Liver (tissue), 3 donors: Measurements from ENCODE around the gene CEP68.

Source experiments
- JUND ChIP-seq, 2 donors: IDR thresholded peaks; 2 replicates each; pipeline ENCODE4 v1.6.1; 2016; ENCODE audit warnings: antibody characterized with exemption in 2 of 2
- RAD21 ChIP-seq, 2 donors: IDR thresholded peaks; 2 replicates each; pipeline ENCODE4 v1.6.1; 2016; ENCODE audit warnings: antibody characterized with exemption in 2 of 2, mild to moderate bottlenecking in 2 of 2
- SP1 ChIP-seq: IDR thresholded peaks from 2 replicates; pipeline ENCODE4 v1.6.1; 2018; ENCODE audit warnings: antibody characterized with exemption, mild to moderate bottlenecking
- TF ChIP-seq, protein P1 (sequence below): fragments of 150-350 bp; IDR thresholded peaks from 2 replicates; pipeline ENCODE4 v1.5.1; 2017; ENCODE audit warnings: improper control_type of control experiment, low read depth, low read length; ENCODE audit not compliant: missing input control
- TF ChIP-seq, protein P2 (sequence below): IDR thresholded peaks from 2 replicates; pipeline ENCODE4 v1.6.1; 2016; ENCODE audit warnings: antibody characterized with exemption
- TF ChIP-seq, protein P3 (sequence below): IDR thresholded peaks from 2 replicates; pipeline ENCODE4 v1.6.1; 2016; ENCODE audit warnings: antibody characterized with exemption
- donor health status: healthy.
- donor health status: healthy.

DNA sequence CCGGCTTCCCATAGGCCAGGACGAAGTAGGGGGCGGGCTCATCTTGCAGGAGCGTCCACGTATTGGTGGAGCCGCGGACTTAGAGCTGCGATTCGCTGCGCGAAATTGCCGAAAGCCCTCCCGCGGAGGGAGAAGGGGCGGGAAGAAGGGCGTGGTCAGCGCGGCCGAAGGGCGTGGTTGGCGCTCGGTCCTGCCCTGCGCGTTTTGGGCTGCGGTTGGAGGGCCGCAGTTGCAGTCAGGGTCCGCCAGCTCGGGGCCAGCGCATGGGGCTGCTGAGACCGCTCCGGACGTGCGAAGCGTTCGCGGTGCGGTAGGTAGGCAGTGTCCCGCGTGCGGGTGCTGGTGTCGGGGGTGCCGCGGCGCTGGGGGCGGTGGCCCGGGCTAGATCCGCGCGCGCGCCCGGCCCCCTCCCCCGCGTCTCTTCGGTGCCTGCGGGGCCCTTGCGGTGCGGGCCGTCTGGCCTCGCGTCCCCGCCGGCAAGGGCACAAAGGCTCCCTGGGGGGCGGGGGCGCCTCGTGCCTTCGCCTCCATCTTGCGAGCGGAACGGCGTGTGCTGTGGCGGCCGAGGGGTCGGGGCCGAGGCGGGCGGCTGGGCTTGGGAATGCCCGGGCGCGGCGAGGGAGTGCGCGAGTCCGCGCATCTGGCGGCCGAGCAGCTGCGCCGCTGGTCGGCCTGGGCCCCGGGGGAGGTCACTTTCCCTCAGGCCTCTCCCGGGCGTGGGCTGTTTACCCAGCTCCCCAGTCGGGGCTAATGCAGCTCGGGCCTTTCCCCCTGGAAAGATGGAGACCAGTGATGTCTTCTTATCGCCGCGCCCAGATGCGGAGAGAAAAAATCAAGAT, at the start of gene CEP68:
- TF ChIP-seq JUND (IDR thresholded peaks at IDR 0.05) (no peak), SP1 (peak; percentile 96), RAD21 (IDR thresholded peaks at IDR 0.05) (no peak)
- TF ChIP-seq, protein P1, sequence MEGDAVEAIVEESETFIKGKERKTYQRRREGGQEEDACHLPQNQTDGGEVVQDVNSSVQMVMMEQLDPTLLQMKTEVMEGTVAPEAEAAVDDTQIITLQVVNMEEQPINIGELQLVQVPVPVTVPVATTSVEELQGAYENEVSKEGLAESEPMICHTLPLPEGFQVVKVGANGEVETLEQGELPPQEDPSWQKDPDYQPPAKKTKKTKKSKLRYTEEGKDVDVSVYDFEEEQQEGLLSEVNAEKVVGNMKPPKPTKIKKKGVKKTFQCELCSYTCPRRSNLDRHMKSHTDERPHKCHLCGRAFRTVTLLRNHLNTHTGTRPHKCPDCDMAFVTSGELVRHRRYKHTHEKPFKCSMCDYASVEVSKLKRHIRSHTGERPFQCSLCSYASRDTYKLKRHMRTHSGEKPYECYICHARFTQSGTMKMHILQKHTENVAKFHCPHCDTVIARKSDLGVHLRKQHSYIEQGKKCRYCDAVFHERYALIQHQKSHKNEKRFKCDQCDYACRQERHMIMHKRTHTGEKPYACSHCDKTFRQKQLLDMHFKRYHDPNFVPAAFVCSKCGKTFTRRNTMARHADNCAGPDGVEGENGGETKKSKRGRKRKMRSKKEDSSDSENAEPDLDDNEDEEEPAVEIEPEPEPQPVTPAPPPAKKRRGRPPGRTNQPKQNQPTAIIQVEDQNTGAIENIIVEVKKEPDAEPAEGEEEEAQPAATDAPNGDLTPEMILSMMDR: no peak
- TF ChIP-seq, protein P2, sequence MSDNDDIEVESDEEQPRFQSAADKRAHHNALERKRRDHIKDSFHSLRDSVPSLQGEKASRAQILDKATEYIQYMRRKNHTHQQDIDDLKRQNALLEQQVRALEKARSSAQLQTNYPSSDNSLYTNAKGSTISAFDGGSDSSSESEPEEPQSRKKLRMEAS: no peak
- TF ChIP-seq, protein P3, sequence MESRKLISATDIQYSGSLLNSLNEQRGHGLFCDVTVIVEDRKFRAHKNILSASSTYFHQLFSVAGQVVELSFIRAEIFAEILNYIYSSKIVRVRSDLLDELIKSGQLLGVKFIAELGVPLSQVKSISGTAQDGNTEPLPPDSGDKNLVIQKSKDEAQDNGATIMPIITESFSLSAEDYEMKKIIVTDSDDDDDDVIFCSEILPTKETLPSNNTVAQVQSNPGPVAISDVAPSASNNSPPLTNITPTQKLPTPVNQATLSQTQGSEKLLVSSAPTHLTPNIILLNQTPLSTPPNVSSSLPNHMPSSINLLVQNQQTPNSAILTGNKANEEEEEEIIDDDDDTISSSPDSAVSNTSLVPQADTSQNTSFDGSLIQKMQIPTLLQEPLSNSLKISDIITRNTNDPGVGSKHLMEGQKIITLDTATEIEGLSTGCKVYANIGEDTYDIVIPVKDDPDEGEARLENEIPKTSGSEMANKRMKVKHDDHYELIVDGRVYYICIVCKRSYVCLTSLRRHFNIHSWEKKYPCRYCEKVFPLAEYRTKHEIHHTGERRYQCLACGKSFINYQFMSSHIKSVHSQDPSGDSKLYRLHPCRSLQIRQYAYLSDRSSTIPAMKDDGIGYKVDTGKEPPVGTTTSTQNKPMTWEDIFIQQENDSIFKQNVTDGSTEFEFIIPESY: no peak
